Femur (tissue), 1 donor: Measurements from ENCODE around the gene SDSL.

Source experiments
- DNase-seq: peaks from one replicate; pipeline ENCODE4 v3.0.0-alpha.2; 2017

The SDSL gene

DNA sequence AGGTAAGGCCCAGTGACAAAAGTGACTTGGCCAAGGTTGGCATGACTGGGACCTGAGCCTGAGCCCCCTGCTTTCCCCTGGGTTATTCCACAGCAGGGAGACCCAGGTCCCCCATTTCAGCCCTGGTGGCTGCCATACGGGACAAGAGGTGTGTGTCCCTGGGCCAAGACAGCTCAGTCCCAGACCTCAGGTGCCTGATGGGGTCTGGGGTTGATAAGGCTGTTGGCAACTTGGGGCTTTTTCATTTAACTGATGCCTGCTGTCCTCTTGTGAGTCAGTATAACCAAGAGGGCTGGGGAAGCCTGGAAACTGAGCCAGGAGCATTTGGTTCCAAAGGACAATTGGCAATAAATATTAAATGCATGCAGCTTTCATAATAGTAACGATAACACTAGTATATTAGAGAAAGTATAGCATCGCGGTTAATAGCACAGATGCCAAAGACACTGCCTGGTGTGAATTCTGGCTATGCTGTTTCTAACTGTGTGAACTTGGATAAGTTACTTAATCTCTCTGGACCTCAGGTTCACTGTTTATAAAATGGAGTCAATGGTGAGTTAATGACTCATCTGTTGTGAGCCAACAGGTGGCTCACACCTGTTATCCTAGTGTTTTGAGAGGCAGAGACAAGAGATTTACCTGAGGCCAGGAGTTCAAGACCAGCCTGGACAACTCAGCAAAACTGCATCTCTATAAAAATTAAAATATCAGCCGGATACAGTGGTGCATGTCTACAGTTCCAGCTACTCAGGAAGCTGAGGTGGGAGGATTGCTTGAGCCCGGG is 898 bp downstream of the SDSL start:
- no peak for DNase-seq

DNA sequence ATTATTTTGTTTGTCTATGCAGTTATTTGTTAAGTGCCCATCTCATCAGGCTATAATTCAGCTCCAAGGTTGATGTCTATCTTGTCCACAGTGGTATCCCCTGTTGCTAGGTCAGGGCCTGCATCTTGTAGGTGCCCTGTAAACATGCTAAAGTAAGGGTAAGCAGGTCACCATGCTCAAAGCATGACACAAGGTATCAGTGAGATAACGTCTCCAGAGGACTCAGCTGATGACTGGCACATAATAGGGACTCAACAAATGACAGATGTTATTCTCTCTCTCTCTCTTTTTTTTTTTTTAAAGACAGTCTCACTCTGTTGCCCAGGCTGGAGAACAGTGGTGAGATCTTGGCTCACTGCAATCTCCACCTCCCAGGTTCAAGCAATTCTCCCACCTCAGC is 2.3 kb downstream of the SDSL start:
- no peak for DNase-seq

DNA sequence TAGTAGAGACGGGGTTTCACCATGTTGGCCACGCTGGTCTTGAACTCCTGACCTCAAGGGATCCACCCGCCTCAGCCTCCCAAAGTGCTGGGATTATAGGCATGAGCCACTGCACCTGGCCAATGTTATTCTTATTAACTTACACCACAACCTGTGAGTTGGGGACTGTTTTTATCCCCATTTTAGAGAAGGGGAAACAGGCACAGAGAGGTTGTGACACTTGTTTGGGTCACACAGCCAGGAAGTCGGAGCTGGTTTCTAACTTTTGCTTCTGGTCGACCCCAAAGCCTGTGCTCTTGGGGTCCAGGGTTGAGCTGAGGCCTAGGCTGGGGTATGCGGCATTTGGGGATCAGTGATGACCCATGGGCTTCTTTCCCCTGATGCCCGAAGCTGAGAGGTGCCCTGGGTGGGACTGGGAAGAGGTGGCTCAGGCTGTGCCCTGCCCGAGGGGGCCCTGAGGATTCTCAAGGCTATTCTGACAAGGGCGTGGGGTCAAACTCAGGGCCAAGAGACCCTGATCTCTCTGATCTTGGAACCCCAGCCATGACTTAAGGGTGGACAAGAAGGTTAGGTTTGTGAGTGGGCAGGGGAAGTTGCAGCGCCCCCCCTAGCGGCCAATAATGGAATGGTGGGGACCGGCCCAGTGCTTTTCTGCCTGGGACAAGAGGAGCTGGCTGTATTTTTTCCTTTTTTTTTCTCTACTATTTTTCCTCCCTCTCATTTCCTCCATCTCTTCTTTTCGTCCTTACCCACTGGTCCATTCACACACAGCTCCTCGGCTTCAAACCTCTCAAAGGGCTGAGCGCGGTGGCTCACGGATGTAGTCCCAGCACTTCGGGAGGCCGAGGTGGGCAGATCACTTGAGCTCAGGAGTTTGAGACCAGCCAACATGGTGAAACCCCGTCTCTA is 3.0 kb downstream of the SDSL start:
- peak; percentile 55 for DNase-seq

DNA sequence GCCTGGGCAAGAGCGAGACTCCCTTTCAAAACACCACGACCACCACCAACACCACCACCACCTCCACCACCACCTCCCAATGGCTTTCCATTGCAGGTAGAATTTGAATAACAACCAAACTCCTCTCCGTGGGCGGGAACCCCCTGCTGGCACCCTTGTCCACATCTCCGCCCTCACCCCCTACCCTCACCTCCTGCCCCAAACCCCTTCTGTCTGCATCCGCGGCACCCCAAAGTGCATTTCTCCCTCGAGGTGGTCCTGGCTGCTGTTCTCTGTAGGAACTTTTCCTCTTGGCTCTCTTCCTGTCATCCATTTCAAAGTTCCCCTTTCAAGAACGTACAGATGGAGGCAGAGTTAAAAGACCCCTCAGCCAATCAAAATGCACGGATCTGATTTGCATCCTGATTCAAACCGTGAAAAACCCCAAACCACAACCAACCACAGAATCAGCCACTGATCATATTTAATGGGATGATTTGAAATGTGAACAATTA is 3.8 kb downstream of the SDSL start:
- DNase-seq: no peak

DNA sequence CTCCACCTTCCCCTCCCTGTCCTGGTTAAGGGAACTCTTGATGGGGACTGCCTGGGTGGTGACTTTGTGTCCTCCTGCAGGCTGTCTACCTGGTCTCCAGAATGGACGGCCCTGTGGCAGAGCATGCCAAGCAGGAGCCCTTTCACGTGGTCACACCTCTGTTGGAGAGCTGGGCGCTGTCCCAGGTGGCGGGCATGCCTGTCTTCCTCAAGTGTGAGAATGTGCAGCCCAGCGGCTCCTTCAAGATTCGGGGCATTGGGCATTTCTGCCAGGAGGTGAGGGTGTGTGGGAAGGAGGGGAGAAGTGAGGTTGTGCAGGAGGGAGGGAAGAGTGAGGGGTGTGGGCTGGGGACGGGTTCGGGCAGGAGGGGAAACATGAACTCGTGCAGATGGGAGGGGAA is 5.7 kb downstream of the SDSL start:
- no peak for DNase-seq

DNA sequence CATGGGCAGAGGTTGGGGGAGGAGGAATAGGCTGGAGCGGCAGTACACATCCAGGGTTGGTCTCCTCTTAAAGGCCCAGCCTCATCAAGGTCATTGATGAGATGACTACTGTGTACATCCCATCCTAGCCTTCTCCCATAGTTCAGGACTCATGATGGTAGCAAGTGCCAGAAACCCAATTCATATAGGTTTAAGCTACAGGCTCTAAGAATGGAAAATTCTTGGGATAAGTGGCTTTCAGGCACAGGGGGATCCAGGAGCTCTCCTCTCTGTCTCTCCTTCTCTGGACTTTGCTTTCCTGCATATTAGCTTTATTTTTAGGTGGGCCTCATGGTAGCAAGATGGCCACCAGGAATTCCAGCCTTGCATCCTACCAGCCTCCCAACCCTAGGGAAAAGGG is 6.3 kb downstream of the SDSL start:
- no peak for DNase-seq

DNA sequence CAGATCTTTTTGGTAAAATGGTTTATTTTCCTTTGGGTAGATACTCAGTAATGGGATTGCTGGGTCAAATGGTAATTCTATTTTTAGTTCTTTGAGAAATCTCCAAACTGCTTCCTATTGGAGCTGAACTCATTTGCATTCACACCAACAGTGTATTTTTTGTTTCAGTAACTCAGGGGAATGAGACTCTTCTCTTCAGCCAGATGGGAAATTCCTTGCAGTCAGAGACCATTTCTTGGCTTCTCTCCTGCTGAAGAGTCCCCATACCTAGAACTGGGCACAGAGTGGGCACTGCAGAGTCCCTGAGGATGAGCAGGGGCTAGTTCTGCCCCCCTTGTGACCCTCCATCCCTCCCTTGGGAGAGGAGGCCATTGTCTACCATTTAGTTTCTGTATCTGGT is 10.8 kb downstream of the SDSL start:
- no peak for DNase-seq

DNA sequence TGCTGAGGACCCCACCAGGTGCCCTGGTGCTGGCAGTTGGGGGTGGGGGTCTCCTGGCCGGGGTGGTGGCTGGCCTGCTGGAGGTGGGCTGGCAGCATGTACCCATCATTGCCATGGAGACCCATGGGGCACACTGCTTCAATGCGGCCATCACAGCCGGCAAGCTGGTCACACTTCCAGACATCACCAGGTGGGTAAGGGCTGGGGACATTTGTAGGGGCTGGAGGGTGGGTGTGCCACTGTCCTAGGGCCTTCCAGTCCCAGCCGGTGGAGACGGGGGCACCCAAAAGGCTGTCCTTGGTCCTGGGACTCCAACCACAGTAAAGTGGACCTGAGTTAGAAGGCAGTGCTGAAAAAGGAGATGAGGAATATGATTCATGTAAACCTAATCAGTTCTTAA is 13.2 kb downstream of the SDSL start:
- DNase-seq: no peak

DNA sequence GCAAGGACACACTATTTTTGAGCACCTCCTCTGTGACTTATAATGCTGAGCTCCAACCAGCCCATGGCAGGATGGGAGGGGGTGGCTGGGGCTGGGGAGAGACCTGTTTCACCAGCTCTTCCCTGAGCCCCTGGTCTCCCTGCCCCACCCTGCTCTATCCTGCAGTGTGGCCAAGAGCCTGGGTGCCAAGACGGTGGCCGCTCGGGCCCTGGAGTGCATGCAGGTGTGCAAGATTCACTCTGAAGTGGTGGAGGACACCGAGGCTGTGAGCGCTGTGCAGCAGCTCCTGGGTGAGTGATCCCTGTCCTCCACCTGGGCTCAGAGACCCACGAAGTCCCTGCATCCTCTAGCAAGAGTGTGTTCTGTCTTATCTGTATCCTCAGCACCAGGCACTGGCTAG is 14.4 kb downstream of the SDSL start:
- no peak for DNase-seq

DNA sequence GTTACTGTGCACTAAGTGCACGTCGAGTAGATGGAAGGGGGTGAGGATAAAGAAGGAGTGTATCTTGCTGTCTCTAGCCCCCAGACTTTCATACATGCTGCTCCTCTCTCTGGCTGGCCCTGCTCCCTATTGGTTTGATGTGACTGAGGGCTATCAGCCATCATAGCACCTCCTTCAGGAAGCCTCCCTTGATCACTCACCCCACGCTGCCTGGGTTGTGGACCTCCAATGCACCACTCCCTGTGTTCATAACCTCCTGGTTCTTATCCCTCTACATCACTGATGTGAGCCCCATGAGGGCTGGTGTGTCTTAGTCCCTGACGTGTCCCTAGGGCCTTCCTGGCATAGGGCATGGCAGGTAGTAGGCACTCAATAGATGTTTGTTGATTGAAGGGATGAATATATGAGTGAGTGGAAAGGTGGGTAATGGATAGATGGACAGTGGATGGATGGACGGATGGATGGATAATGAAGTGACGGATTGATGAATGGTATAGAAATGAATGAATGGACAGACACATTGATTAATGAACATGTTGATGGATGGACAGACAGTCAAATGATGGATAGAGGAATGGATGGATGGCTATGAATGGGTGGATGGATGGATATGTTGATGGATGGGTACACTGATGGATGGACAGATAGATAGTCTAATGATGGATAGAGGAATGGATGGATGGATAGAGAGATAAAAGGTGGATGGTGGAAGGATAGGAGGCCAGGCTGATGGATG is 15.0 kb downstream of the SDSL start:
- DNase-seq: no peak

DNA sequence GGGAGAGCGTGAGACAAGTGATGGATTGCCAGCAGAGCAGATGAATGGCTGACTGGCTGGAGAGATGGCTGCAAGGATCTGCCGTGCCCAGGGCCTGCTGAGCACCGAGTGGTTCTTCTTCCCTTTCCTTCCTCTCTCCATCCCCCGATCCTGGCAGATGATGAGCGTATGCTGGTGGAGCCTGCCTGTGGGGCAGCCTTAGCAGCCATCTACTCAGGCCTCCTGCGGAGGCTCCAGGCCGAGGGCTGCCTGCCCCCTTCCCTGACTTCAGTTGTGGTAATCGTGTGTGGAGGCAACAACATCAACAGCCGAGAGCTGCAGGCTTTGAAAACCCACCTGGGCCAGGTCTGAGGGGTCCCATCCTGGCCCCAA is 15.5 kb downstream of the SDSL start:
- DNase-seq: no peak

DNA sequence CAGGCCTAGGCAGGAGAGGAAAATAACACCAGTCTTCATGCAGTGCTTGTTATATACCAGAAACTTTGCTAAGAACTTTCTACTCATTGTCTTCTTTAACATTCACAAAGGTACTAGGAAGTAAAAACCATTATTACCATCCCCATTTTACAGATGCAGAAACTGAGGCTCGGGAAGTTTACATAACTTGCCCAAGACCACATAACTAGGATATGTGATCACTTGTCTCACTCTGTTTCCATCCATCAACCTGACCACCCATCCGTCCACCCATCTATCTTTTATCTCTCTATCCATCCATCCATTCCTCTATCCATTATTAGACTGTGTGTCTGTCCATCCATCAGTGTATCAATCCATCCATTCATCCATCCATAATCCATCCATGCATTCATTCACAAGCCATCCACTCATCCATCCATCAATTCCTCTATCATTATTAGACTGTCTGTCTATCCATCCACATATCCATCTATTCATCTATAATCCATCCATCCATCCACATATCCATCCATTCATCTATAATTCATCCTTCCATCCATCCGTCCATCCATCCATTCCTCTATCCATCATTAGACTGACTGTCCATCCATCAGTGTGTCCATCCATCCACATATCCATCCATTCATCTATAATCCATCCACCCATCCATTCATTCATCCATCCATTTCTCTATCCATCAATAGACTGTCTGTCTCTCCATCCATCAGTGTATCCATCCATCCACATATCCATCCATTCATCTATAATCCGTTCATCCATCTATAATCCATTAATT is 16.5 kb downstream of the SDSL start:
- DNase-seq: no peak

DNA sequence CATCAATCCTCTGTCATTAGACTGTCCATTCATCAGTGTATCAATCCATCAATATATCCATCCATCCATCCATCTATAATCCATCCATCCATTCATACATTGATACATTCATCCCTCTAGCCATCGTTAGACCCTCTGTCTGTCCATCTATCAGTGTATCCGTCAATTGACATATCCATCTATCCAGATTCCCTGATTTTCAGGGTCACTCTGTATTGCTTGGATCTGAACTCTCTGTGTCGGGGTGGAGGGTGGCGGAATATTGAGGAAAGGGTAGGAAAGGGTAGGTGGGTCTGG is 17.1 kb downstream of the SDSL start:
- no peak for DNase-seq

DNA sequence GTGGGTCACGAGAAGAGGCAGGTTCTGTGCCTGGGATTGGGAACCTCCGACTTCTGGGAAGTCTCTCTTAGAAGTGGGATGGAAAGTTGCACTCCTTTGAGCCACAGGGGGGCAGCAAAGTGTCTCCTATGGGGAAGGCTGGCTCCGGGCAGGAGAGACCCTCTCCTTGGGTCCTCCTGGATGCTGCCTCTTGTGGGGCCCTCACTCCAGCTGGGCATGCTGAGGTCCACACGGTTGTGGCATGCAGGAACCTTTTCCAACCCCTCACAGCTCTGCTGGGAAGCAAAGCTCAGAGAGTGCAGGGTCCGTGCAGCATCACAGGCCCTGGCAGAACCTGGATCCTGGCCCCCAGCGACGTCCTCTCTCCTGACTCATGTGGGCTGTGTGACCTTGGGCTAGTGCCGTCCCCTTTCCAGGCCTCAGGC is 17.4 kb downstream of the SDSL start:
- DNase-seq: no peak

DNA sequence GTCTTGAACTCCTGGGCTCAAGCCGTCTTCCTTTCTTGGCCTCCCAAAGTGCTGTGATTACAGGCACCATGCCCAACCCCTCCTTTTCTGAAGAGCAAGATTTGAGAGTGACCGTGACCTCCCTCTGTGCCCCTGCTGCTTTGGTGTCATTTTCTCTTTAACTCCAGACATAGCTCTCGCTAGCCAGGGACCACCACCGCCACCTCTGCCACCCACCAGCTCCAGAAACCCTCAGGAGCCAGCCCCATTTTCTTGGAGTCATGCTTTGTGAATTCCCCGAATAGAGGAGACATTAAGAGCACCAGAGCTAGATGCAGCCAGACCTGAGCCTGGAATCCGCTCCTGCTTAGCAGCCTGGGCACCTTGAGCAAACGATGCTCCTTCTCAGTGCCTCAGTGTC is 18.2 kb downstream of the SDSL start:
- no peak for DNase-seq

DNA sequence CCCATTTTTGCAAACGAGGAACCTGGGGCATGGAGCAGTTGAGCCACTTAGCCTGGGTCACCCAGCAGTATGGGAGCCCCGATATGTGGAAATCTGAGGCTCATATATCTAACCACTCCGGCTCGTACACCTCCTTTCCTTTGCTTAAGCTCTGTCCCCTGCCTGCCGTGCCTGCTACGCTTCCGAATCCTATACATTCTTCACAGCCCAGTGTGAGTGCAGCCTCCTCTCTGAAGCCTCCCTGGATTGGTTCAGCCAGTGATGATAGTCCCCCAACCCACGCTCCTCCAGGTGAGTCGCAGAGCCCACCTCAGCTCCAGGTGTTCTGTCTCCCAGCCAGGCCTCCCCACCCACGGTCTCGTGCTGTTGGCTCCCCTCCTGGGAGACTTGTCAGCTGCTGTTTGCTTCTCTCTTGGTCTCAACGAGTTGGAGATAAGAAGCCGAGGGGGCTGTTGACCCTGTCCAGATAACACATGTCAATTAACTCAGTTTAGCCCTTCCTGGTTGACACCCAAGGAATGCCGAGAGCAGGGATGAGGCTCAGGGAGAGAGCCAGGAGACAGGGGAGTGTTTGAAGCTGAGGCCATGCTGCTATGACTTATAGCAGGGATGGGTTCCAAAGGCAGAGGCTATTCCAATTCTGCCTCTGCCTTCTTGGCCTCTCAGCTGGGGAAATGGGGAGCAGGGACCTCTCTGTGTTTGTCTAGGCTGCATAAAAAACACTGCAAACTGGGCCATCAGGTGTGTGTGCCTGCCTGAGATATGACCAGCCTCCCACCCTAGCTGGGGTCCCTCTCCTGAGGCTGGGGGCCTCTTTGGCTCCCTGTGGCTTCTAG is 19.0 kb downstream of the SDSL start:
- DNase-seq: no peak

DNA sequence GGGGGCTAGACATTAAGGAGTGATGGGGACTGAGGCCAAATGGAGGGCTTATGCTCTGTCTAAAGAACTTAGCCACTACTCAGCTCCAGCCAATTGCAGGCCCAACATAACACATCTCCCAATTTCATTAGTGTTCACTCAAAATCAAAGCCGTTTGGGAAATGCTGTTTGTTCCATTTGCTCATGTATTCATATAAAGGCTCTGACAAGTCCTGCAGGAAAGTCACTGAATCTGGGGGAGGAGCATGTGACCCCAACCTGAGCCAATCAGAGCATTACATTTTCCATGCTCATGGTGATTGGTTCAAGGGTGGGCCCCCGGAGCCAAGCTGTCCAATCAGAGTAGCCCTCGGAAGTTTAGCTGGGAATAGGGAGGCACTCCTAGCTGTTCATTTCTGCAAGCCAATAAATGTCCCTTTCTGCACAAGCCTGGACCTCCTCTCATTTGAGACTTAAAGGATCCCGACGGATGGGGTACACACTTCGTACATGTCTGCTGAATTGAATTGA is 20.9 kb downstream of the SDSL start:
- no peak for DNase-seq

DNA sequence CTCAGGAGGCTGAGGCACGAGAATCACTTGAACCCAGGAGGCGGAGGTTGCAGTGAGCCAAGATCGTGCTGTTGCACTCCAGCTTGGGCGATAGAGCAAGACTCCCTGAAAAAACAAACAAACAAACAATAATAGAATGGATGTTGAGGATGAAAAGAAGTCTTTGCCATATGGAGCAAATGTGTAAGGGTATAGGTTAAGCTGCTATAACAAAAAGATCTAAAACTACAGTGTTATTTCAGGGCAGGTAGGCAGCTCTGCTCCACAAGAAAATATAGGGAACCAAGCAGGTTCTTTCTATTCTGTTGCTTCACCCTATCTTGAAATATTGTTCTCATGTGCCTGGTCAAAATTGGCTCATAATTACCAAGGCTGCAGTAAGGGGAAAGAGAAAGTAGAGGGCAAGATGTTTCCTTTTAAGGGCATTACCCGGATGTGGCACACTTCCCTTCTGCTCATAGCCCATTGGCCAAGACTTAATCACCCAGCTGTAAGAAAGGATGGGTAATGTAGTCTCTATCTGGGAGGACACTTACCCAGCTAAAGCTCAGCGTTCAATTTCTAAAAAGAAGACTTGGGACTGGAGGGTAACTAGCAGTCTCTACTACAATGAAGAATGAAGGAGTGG is 23.5 kb downstream of the SDSL start:
- no peak for DNase-seq

DNA sequence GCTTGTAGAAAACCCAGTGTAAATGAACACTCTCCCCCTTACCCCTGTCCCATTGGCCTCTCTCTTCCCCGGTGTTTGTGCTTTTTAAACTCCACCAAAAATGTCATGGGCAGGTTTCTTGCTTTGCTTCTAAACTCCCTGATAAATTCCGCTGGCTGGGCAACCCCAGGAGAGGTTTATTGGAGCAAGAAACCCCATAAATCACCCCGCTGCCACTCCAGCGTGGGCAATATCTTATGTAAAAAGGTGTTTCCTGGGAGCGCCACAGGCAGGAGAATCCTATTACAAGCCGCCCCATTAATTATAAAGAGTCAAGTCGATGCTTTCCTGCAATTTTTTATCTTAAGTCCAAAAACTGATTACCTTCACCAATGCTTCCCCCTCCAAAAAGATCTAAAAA is 26.7 kb downstream of the SDSL start:
- DNase-seq: no peak

DNA sequence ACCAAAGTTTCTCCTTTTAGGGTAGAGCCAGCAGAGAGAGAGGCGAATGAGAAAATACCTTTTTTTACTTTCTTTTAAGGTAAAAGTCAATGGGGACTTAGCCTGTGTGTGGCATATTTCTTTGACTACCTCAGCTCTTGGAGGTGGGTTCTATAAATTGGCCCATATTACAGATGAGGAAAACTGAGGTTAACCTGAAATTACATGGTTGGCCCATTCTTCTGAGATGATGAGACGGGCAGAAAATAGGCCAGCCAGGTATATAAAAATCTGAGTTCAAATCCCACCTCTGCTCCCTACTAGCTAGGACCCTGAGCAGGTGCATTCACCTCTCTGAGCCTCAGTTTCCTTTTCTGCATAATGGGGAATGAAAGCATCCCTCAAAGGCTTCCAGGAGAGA is 27.1 kb downstream of the SDSL start:
- no peak for DNase-seq

DNA sequence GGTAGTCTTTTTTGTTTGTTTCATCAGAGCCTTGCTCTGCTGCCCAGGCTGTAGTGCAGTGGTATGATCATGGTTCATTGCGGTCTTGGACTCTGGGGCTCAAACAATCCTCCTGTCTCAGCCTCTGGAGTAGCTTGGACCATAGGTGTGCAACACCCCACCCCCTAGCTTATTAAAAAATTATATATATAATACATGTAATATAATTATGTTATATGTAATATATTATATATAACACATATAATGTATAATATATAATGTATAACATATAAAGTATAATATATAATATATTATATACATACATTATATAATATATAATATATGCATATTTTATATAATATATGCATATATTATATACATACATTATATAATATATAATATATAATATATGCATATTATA is 27.7 kb downstream of the SDSL start:
- no peak for DNase-seq
